Endothelial cell of umbilical vein (primary cell): ENCODE results near the gene RSPRY1. TPM values are rescaled to one million over a fixed set of nuclear protein-coding genes. Genes with fewer than 3 reads are reported as not detected.

Source experiments
- BruUV-seq: library from RNA; stranded (reverse); fragments of 400-500 nt; replicated peaks from 2 replicates; lab custom pipeline; 2021; lab: Mats Ljungman, UMichigan
- CTCF ChIA-PET: fragments of 300-600, 350-600 bp; sonication (Branson Sonifier 250); formaldehyde crosslinking; loops from one replicate; lab custom pipeline; 2021; ENCODE audit warnings: antibody characterized with exemption, inconsistent platforms; lab: Charles Lee
- POLR2A ChIA-PET: fragments of 300-600, 350-600 bp; sonication (Branson Sonifier 250); formaldehyde crosslinking; loops from one replicate; lab custom pipeline; 2021; ENCODE audit warnings: antibody characterized with exemption, inconsistent platforms; lab: Charles Lee
- DNase-seq: peaks from one replicate; pipeline ENCODE4 v3.0.0-alpha.2; 2011; ENCODE audit warnings: low read depth, low spot score
- FAIRE-seq: peaks from 2 replicates; lab custom pipeline; 2011; peaks lifted over from hg19 to GRCh38; lab: Jason Lieb, UNC
- H2AFZ ChIP-seq: 2 replicates; pipeline ENCODE4 v1.6.0; 2012; ENCODE audit warnings: low read depth, low read length, control low read depth, inconsistent platforms
- H3K27ac ChIP-seq: 2 replicates; pipeline ENCODE4 v1.5.1; 2011; ENCODE audit warnings: low read depth, mild to moderate bottlenecking, control low read depth, low read length, moderate library complexity; ENCODE audit not compliant: insufficient read depth
- H3K27me3 ChIP-seq, 2 experiments: 2 replicates each; pipeline versions ENCODE4 v1.6.0 to v1.6.1; 2011; ENCODE audit warnings: low read length in 2 of 2, mixed read lengths in 1 of 2; ENCODE audit not compliant: control insufficient read depth in 2 of 2, insufficient read depth in 2 of 2
- H3K36me3 ChIP-seq, 2 experiments: 2 replicates in 1 of 2; 3 replicates in 1 of 2; pipeline ENCODE4 v1.5.1; 2011; ENCODE audit warnings: low read length in 2 of 2, mild to moderate bottlenecking in 1 of 2, moderate library complexity in 1 of 2; ENCODE audit not compliant: control insufficient read depth in 2 of 2, insufficient read depth in 2 of 2; ENCODE audit errors: extremely low read depth in 1 of 2
- H3K4me1 ChIP-seq: 3 replicates; pipeline ENCODE4 v1.5.1; 2011; ENCODE audit warnings: mild to moderate bottlenecking, low read length; ENCODE audit not compliant: control insufficient read depth, insufficient read depth; ENCODE audit errors: extremely low read depth
- H3K4me2 ChIP-seq: 2 replicates; pipeline ENCODE4 v1.6.1; 2011; ENCODE audit warnings: low read length, control low read depth, mixed read lengths; ENCODE audit not compliant: insufficient read depth
- H3K4me3 ChIP-seq, 3 experiments: fragments of 200-600 bp in 1 of 3; sonication (generic), shearing (Covaris generic) in 1 of 3; replicated peaks in 1 of 3; 2 replicates each; pipeline ENCODE4 v1.5.1; 2011 to 2016; ENCODE audit warnings: control low read depth in 3 of 3, low read length in 3 of 3, mild to moderate bottlenecking in 2 of 3, inconsistent platforms in 1 of 3, low read depth in 1 of 3, moderate library complexity in 1 of 3; ENCODE audit not compliant: insufficient read depth in 1 of 3
- H3K79me2 ChIP-seq: 2 replicates; pipeline ENCODE4 v1.6.0; 2012; ENCODE audit warnings: low read length, inconsistent platforms; ENCODE audit not compliant: control insufficient read depth, insufficient read depth
- H3K9ac ChIP-seq: replicated peaks from 2 replicates; pipeline ENCODE3; 2011; ENCODE audit warnings: low read length, control low read depth; ENCODE audit not compliant: insufficient read depth; ENCODE audit errors: extremely low read depth
- H3K9me1 ChIP-seq: replicated peaks from 3 replicates; pipeline ENCODE4 v1.6.0; 2011; ENCODE audit warnings: mild to moderate bottlenecking, low read length; ENCODE audit not compliant: control insufficient read depth, insufficient read depth; ENCODE audit errors: extremely low read depth
- H3K9me3 ChIP-seq: replicated peaks from 2 replicates; pipeline ENCODE4 v1.5.1; 2012; ENCODE audit warnings: low read length, inconsistent platforms; ENCODE audit not compliant: control insufficient read depth, insufficient read depth
- H4K20me1 ChIP-seq: replicated peaks from 2 replicates; pipeline ENCODE3; 2011; ENCODE audit warnings: mild to moderate bottlenecking, low read length; ENCODE audit not compliant: control insufficient read depth, insufficient read depth; ENCODE audit errors: extremely low read depth
- EZH2 ChIP-seq: IDR thresholded peaks from 2 replicates; pipeline ENCODE4 v1.6.1; 2012; ENCODE audit warnings: borderline replicate concordance, low read depth, mild to moderate bottlenecking, moderate library complexity, low read length, inconsistent platforms; ENCODE audit not compliant: severe bottlenecking
- FOS ChIP-seq: IDR thresholded peaks from 2 replicates; pipeline ENCODE4 v1.6.1; 2011; ENCODE audit warnings: mild to moderate bottlenecking, low read length, moderate library complexity, borderline replicate concordance; ENCODE audit not compliant: insufficient read depth
- GATA2 ChIP-seq: IDR thresholded peaks from 2 replicates; pipeline ENCODE4 v1.7.0; 2011; ENCODE audit warnings: low read depth, mild to moderate bottlenecking, moderate library complexity, mixed read lengths, low read length; ENCODE audit not compliant: insufficient read length, insufficient read depth
- JUN ChIP-seq: IDR thresholded peaks from 2 replicates; pipeline ENCODE4 v1.6.1; 2011; ENCODE audit warnings: borderline replicate concordance, low read depth; ENCODE audit not compliant: insufficient read length, insufficient read depth
- MYC ChIP-seq: IDR thresholded peaks from one replicate; pipeline ENCODE4 v1.6.1; 2011; ENCODE audit warnings: mild to moderate bottlenecking, low read depth, low read length
- POLR2A ChIP-seq: IDR thresholded peaks from 2 replicates; pipeline ENCODE4 v1.6.1; 2012; ENCODE audit warnings: low read depth, mild to moderate bottlenecking, control low read depth, low read length
- POLR2AphosphoS5 ChIP-seq: IDR thresholded peaks from 2 replicates; pipeline ENCODE4 v1.6.1; 2012; ENCODE audit warnings: low read depth, mild to moderate bottlenecking, control low read depth, low read length, moderate library complexity; ENCODE audit not compliant: insufficient read depth
- dilution Hi-C: fragments of 300-500 bp; cut with MboI; formaldehyde crosslinking; loops from one replicate; pipeline ENCODE4 v1.15.0; 2019; ENCODE audit warnings: low sequenced_read_pairs; ENCODE audit not compliant: extremely low pct_ligation_motif_present
- intact Hi-C: fragments of 100-400 bp; cut with micrococcal nuclease; formaldehyde crosslinking; loops from one replicate; pipeline ENCODE4 v1.10.0; 2022
- polyA plus RNA-seq, 4 experiments: library from polyadenylated mRNA; depleted of rRNA in 3 of 4; stranded (reverse) in 3 of 4; unstranded in 1 of 4; fragments of >200 nt; gene quantifications; 2 replicates each; pipeline versions ENCODE4 v1.2.1 to v1.2.3, GENCODE V29; 2011 to 2012; ENCODE audit warnings: missing spikeins in 1 of 4
- total RNA-seq: library from RNA; stranded (reverse); gene quantifications from 2 replicates; pipeline ENCODE4 v1.2.3, GENCODE V29; 2021
- TF ChIP-seq, protein P1 (sequence below): IDR thresholded peaks from 2 replicates; pipeline ENCODE4 v1.6.1; 2011; ENCODE audit not compliant: insufficient read depth, insufficient read length
- TF ChIP-seq, protein P2 (sequence below), 2 donors: IDR thresholded peaks; 1 replicate in 1 of 2; 2 replicates in 1 of 2; pipeline ENCODE4 v1.5.1; 2011; ENCODE audit warnings: low read length in 2 of 2, mild to moderate bottlenecking in 2 of 2, moderate library complexity in 2 of 2, control low read depth in 1 of 2, inconsistent platforms in 1 of 2, low read depth in 1 of 2; ENCODE audit not compliant: insufficient read depth in 1 of 2; ENCODE audit errors: extremely low read depth in 1 of 2

RSPRY1 gene
- total and polyA plus RNA-seq, 2 donors (not counting 3 experiments of a cell fraction or from before 2014, with no cell fraction given) = 28.5 to 55.1 TPM

- peaks cover 11% of the 10 kb centered on the region for H3K4me1 ChIP-seq
- no peaks in the 10 kb centered on the region for H3K79me2 ChIP-seq
- H4K20me1 ChIP-seq = no peaks in the 10 kb centered on the region
- no TSS peak for BruUV-seq
- no peak overlapping the region for H3K4me3 ChIP-seq
- H3K9me1 ChIP-seq = no peaks in the 10 kb centered on the region
- CTCF ChIA-PET = interaction anchor here (0.9 to 3.5 kb wide), 4 partner anchors 8 to 67 kb away, joined by 3 to 14 read pairs (median 4); partner anchors contain the start of gene CPNE2
- H3K9me3 ChIP-seq = no peaks in the 10 kb centered on the region
- H3K4me2 ChIP-seq = no peak overlapping the region
- FAIRE-seq = no peak
- H3K27me3 ChIP-seq = no peaks in the 10 kb centered on the region
- no peak overlapping the region for H3K27ac ChIP-seq
- dilution Hi-C loops = no loop called here
- DNase-seq = no peak
- POLR2A ChIA-PET = no interaction called here
- no peak overlapping the region for H3K9ac ChIP-seq
- TF ChIP-seq JUN (no peak), GATA2 (no peak), POLR2A (no peak), FOS (no peak), EZH2 (no peak), POLR2AphosphoS5 (no peak)
- TF ChIP-seq, protein P1, sequence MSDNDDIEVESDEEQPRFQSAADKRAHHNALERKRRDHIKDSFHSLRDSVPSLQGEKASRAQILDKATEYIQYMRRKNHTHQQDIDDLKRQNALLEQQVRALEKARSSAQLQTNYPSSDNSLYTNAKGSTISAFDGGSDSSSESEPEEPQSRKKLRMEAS = no peak
- H3K36me3 ChIP-seq = peaks cover 0 to 6% of the 10 kb centered on the region in 2 experiments
- intact Hi-C loops = no loop called here
- H2AFZ ChIP-seq = no peak overlapping the region
Observed at GRCh38 chr16:57159447-57159846, 26.7 kb upstream of the RSPRY1 start.

DNA sequence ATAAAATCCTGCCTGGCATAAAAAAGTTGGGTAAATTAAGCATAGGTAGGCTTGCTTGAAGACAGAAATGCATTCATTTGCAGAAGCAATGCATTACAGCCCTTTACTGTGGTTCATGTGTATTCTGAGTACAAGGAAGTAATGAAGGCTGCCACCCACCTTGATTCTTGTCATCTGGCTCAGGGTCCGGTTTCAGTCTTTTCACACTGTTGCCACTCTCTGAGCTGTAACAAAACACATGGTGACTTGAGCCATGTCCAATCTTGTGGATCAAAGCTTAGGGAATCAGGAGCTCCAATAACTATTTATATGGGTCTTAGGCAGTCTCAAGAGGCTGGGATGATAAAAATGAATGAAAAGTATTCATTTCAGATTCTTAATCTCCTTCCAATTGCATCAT, 22.3 kb upstream of the RSPRY1 start:
- DNase-seq (no peak), FAIRE-seq (no peak)
- Histone ChIP-seq H3K4me2 (no peak overlapping the region), H3K79me2 (no peaks in the 10 kb centered on the region), H3K27ac (no peak overlapping the region), H3K9me3 (no peaks in the 10 kb centered on the region), H3K9ac (no peak overlapping the region), H2AFZ (no peak overlapping the region), H4K20me1 (no peaks in the 10 kb centered on the region), H3K27me3 (no peaks in the 10 kb centered on the region), H3K36me3 (peaks cover 3 to 8% of the 10 kb centered on the region in 2 experiments), H3K4me3 (no peak overlapping the region), H3K4me1 (no peaks in the 10 kb centered on the region), H3K9me1 (no peaks in the 10 kb centered on the region)
- intact Hi-C loops (no loop called here), dilution Hi-C loops (no loop called here)
- TF ChIP-seq, protein P2, sequence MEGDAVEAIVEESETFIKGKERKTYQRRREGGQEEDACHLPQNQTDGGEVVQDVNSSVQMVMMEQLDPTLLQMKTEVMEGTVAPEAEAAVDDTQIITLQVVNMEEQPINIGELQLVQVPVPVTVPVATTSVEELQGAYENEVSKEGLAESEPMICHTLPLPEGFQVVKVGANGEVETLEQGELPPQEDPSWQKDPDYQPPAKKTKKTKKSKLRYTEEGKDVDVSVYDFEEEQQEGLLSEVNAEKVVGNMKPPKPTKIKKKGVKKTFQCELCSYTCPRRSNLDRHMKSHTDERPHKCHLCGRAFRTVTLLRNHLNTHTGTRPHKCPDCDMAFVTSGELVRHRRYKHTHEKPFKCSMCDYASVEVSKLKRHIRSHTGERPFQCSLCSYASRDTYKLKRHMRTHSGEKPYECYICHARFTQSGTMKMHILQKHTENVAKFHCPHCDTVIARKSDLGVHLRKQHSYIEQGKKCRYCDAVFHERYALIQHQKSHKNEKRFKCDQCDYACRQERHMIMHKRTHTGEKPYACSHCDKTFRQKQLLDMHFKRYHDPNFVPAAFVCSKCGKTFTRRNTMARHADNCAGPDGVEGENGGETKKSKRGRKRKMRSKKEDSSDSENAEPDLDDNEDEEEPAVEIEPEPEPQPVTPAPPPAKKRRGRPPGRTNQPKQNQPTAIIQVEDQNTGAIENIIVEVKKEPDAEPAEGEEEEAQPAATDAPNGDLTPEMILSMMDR (IDR thresholded peaks at IDR 0.05; ENCODE audit: extremely low read depth in 1 of 2, insufficient read depth in 1 of 2, low read depth in 1 of 2, low read length in 2 of 2) = no peak
- TF ChIP-seq, protein P1 = no peak
- TF ChIP-seq POLR2A (no peak), MYC (no peak), FOS (no peak), POLR2AphosphoS5 (no peak), EZH2 (no peak), JUN (no peak), GATA2 (no peak)
- no TSS peak for BruUV-seq
- ChIA-PET CTCF (interaction anchor here (2.2 kb wide), 1 partner anchor 19 kb away, joined by 4 read pairs; no protein-coding TSS in a partner anchor), POLR2A (no interaction called here)
